SK-N-SH treated with all-trans-retinoic acid at 6 μM for 48 hours (cell line): Measurements from ENCODE around the gene CEP57L1.

Source experiments
- ATAC-seq: fragments of 200-7000 bp; cut with Tn5 transposase; 3 replicates; pipeline ENCODE4 v1.9.1; 2020; ENCODE audit warnings: mild to moderate bottlenecking, moderate library complexity
- ARNTL ChIP-seq: fragments of 450-650 bp; formaldehyde crosslinking; IDR thresholded peaks from 2 replicates; pipeline ENCODE4 v1.5.0; 2020; ENCODE audit warnings: low read depth, mild to moderate bottlenecking, moderate library complexity, borderline replicate concordance
- BACH2 ChIP-seq: fragments of 250-450 bp; sonication (Bioruptor Pico); IDR thresholded peaks from 2 replicates; pipeline ENCODE4 v1.9.0; 2021; ENCODE audit warnings: mild to moderate bottlenecking, borderline replicate concordance
- CREB5 ChIP-seq: fragments of 250-450 bp; sonication (Bioruptor Pico); IDR thresholded peaks from 2 replicates; pipeline ENCODE4 v1.5.1; 2020; ENCODE audit warnings: low read depth, mild to moderate bottlenecking, moderate library complexity
- CSDC2 ChIP-seq: fragments of 250-450 bp; sonication (Bioruptor Pico); IDR thresholded peaks from 2 replicates; pipeline ENCODE4 v1.5.0; 2020; ENCODE audit warnings: mild to moderate bottlenecking, moderate library complexity
- CSRNP3 ChIP-seq: fragments of 250-450 bp; sonication (Bioruptor Pico); IDR thresholded peaks from 2 replicates; pipeline ENCODE4 v1.5.1; 2021; ENCODE audit warnings: mild to moderate bottlenecking, moderate library complexity
- ESRRG ChIP-seq: fragments of 250-450 bp; sonication (Bioruptor Pico); IDR thresholded peaks from 2 replicates; pipeline ENCODE4 v1.6.1; 2021; ENCODE audit warnings: mild to moderate bottlenecking
- GLIS3 ChIP-seq: fragments of 250-450 bp; sonication (Bioruptor Pico); IDR thresholded peaks from 2 replicates; pipeline ENCODE4 v1.5.0; 2020; ENCODE audit warnings: mild to moderate bottlenecking, moderate library complexity
- ISL1 ChIP-seq: fragments of 250-450 bp; sonication (Bioruptor Pico); IDR thresholded peaks from 2 replicates; pipeline ENCODE4 v2.1.2; 2022; ENCODE audit warnings: mild to moderate bottlenecking, moderate library complexity
- OSR1 ChIP-seq: fragments of 250-450 bp; sonication (Bioruptor Pico); IDR thresholded peaks from 2 replicates; pipeline ENCODE4 v1.8.0; 2022; ENCODE audit warnings: moderate library complexity, mild to moderate bottlenecking, inconsistent platforms
- PATZ1 ChIP-seq: fragments of 250-450 bp; sonication (Bioruptor Pico); IDR thresholded peaks from 2 replicates; pipeline ENCODE4 v1.8.0; 2020; ENCODE audit warnings: mild to moderate bottlenecking, moderate library complexity, borderline replicate concordance
- POU6F1 ChIP-seq: fragments of 250-450 bp; sonication (Bioruptor Pico); IDR thresholded peaks from 2 replicates; pipeline ENCODE4 v1.8.0; 2021; ENCODE audit warnings: low read depth, mild to moderate bottlenecking, moderate library complexity, borderline replicate concordance
- PPARA ChIP-seq: fragments of 250-450 bp; sonication (Bioruptor Pico); IDR thresholded peaks from 2 replicates; pipeline ENCODE4 v1.5.0; 2020; ENCODE audit warnings: mild to moderate bottlenecking, borderline replicate concordance
- RARB ChIP-seq: fragments of 250-450 bp; sonication (Bioruptor Pico); IDR thresholded peaks from 2 replicates; pipeline ENCODE4 v1.8.0; 2021; ENCODE audit warnings: mild to moderate bottlenecking, moderate library complexity
- SNAI2 ChIP-seq: fragments of 250-450 bp; sonication (Bioruptor Pico); IDR thresholded peaks from 2 replicates; pipeline ENCODE4 v1.5.0; 2020; ENCODE audit warnings: mild to moderate bottlenecking, moderate library complexity
- TCF4 ChIP-seq: fragments of 250-450 bp; sonication (Bioruptor Pico); IDR thresholded peaks from 2 replicates; pipeline ENCODE4 v1.8.0; 2021; ENCODE audit warnings: mild to moderate bottlenecking, moderate library complexity, borderline replicate concordance
- TOX ChIP-seq: fragments of 250-450 bp; sonication (Bioruptor Pico); IDR thresholded peaks from 2 replicates; pipeline ENCODE4 v1.8.0; 2021; ENCODE audit warnings: mild to moderate bottlenecking, moderate library complexity, borderline replicate concordance
- TSHZ2 ChIP-seq: fragments of 250-450 bp; sonication (Bioruptor Pico); IDR thresholded peaks from 2 replicates; pipeline ENCODE4 v1.5.0; 2020; ENCODE audit warnings: mild to moderate bottlenecking, moderate library complexity
- ZC3H10 ChIP-seq: fragments of 250-450 bp; sonication (Bioruptor Pico); IDR thresholded peaks from 2 replicates; pipeline ENCODE4 v1.5.1; 2021; ENCODE audit warnings: mild to moderate bottlenecking, moderate library complexity
- ZFP3 ChIP-seq: fragments of 250-450 bp; sonication (Bioruptor Pico); IDR thresholded peaks from 2 replicates; pipeline ENCODE4 v1.5.0; 2020; ENCODE audit warnings: mild to moderate bottlenecking, moderate library complexity
- ZFP30 ChIP-seq: fragments of 450-650 bp; formaldehyde crosslinking; IDR thresholded peaks from 2 replicates; pipeline ENCODE4 v1.5.0; 2022; ENCODE audit warnings: mild to moderate bottlenecking, moderate library complexity
- ZNF565 ChIP-seq: fragments of 450-650 bp; formaldehyde crosslinking; conservative IDR thresholded peaks from 2 replicates; pipeline ENCODE4 v1.5.0; 2020; ENCODE audit warnings: low read depth, mild to moderate bottlenecking, moderate library complexity
- ZNF70 ChIP-seq: fragments of 450-650 bp; formaldehyde crosslinking; IDR thresholded peaks from 2 replicates; pipeline ENCODE4 v1.5.0; 2020; ENCODE audit warnings: mild to moderate bottlenecking, moderate library complexity
- ZNF8 ChIP-seq: fragments of 450-650 bp; formaldehyde crosslinking; IDR thresholded peaks from 2 replicates; pipeline ENCODE4 v1.5.0; 2020; ENCODE audit warnings: mild to moderate bottlenecking, moderate library complexity

Gene CEP57L1

GRCh38 chr6:109091314-109092024 lies 3.8 kb upstream of the CEP57L1 start (continued):
- no peak for TF ChIP-seq TSHZ2 (CRISPR knock-in tag)
- no peak for TF ChIP-seq SNAI2

- no peak for TF ChIP-seq PATZ1 (CRISPR knock-in tag)
- no peak for TF ChIP-seq CSRNP3 (CRISPR knock-in tag)
- TF ChIP-seq ESRRG (CRISPR knock-in tag) = no peak
- no peak for TF ChIP-seq BACH2 (CRISPR knock-in tag)
- TF ChIP-seq ZFP3 (CRISPR knock-in tag) = no peak
- no peak for TF ChIP-seq ARNTL (CRISPR knock-in tag)
- TF ChIP-seq ZFP30 (CRISPR knock-in tag) = no peak
- no peak for TF ChIP-seq ZNF565 (CRISPR knock-in tag)
- TF ChIP-seq ZNF8 (CRISPR knock-in tag) = no peak
- no peak for TF ChIP-seq TOX
- TF ChIP-seq PPARA (CRISPR knock-in tag) = no peak
- no peak for TF ChIP-seq OSR1
- TF ChIP-seq GLIS3 = no peak
- TF ChIP-seq TCF4 (CRISPR knock-in tag) = no peak
- TF ChIP-seq POU6F1 = no peak
- no peak for TF ChIP-seq RARB
- TF ChIP-seq ISL1 = no peak
- TF ChIP-seq, all 23 proteins: peak for 0
- no peak for ATAC-seq
Measured at GRCh38 chr6:109092074-109092473, 3.2 kb upstream of the CEP57L1 start.

- ATAC-seq = no peak
- TF ChIP-seq ARNTL (CRISPR knock-in tag) (no peak), ZNF565 (CRISPR knock-in tag) (no peak), ZFP3 (CRISPR knock-in tag) (no peak), BACH2 (CRISPR knock-in tag) (no peak)
Measured at GRCh38 chr6:109093732-109094415, 1.4 kb upstream of the CEP57L1 start.

- peak; percentile 88 for ATAC-seq
- TF ChIP-seq ZFP30 (CRISPR knock-in tag) = no peak
- no peak for TF ChIP-seq ZNF565 (CRISPR knock-in tag)
- TF ChIP-seq TCF4 (CRISPR knock-in tag) = no peak
- TF ChIP-seq POU6F1 = no peak
- no peak for TF ChIP-seq ZC3H10 (CRISPR knock-in tag)
- no peak for TF ChIP-seq BACH2 (CRISPR knock-in tag)
- TF ChIP-seq ZFP3 (CRISPR knock-in tag) = 0 out of 2 replicates have a peak, but pooled peaks have one; percentile 60
- TF ChIP-seq TOX = no peak
- TF ChIP-seq SNAI2 = no peak
- TF ChIP-seq CREB5 (CRISPR knock-in tag) = no peak
- TF ChIP-seq GLIS3 = peak; percentile 75; the same call in 1 of the 2 replicates
- no peak for TF ChIP-seq ZNF70 (CRISPR knock-in tag)
- peak; percentile 82; the same call in 1 of the 2 replicates for TF ChIP-seq CSDC2
Measured at GRCh38 chr6:109094416-109095035, 781 bp upstream of the CEP57L1 start, which contains the start of gene SESN1. Gene SESN1 (minus strand): TSS chr6:109094846. CDS start chr6:109094073, 773 bp downstream.
